Esophagus muscularis mucosa (tissue), 2 donors: ENCODE measurements around the gene TCF7L2.

Experiments
- EP300 ChIP-seq: sonication (generic); formaldehyde crosslinking; IDR thresholded peaks from one replicate; pipeline ENCODE4 v1.6.1; 2017; ENCODE audit warnings: antibody characterized with exemption
- POLR2A ChIP-seq: fragments of 450-650 bp; IDR thresholded peaks from one replicate; pipeline ENCODE4 v1.6.1; 2017; ENCODE audit warnings: antibody characterized with exemption, moderate library complexity, mild to moderate bottlenecking, low read depth

- TF ChIP-seq POLR2A (no peak), EP300 (no peak)
Measured at GRCh38 chr10:113015201-113015600, 65.2 kb downstream of the TCF7L2 start.
